Heart left ventricle (tissue), 16 donors: ENCODE results near the gene SLA2. TPM values are rescaled to one million over a fixed set of nuclear protein-coding genes. Genes with fewer than 3 reads are reported as not detected.

Experiments used
- ATAC-seq, 4 donors: fragments of 200-7000 bp; cut with Tn5 transposase; one replicate each; pipeline ENCODE4 v1.9.1; 2020 to 2022; ENCODE audit warnings: moderate library complexity in 4 of 4, mild to moderate bottlenecking in 3 of 4, moderate number of reproducible peaks in 1 of 4
- DNase-seq, 5 donors: peaks; one replicate each; pipeline ENCODE4 v3.0.0-alpha.2; 2020
- H3K27ac ChIP-seq, 12 donors: fragments of 200-600 bp; sonication (generic) in 4 of 12; one replicate each; pipeline versions ENCODE4 v1.5.0 to v1.8.0; 2016 to 2022; ENCODE audit warnings: mild to moderate bottlenecking in 2 of 12
- H3K27me3 ChIP-seq, 9 donors: fragments of 200-600 bp; sonication (generic) in 2 of 9; one replicate each; pipeline versions ENCODE4 v1.5.1 to v1.8.0; 2016 to 2022; ENCODE audit warnings: mild to moderate bottlenecking in 3 of 9
- H3K36me3 ChIP-seq, 9 donors: fragments of 200-600 bp; sonication (generic) in 2 of 9; one replicate each; pipeline versions ENCODE4 v1.5.0 to v1.8.0; 2018 to 2022; ENCODE audit warnings: mild to moderate bottlenecking in 2 of 9
- H3K4me1 ChIP-seq, 12 donors: fragments of 200-600 bp; sonication (generic) in 4 of 12; one replicate each; pipeline versions ENCODE4 v1.5.0 to v1.8.0; 2016 to 2022; ENCODE audit warnings: mild to moderate bottlenecking in 3 of 12
- H3K4me3 ChIP-seq, 12 donors: fragments of 200-600 bp; sonication (generic) in 4 of 12; one replicate each; pipeline versions ENCODE4 v1.5.0 to v1.8.0; 2017 to 2022; ENCODE audit warnings: mild to moderate bottlenecking in 9 of 12, moderate library complexity in 4 of 12
- H3K9me3 ChIP-seq, 12 donors: fragments of 200-600 bp; sonication (generic) in 4 of 12; one replicate each; pipeline versions ENCODE4 v1.5.0 to v1.8.0; 2016 to 2022; ENCODE audit warnings: mild to moderate bottlenecking in 1 of 12
- POLR2A ChIP-seq, 2 donors: fragments of 450-650 bp; IDR thresholded peaks; one replicate each; pipeline ENCODE4 v1.6.1; 2017; ENCODE audit warnings: antibody characterized with exemption in 2 of 2, mild to moderate bottlenecking in 2 of 2, moderate library complexity in 2 of 2
- WGBS, 4 donors: extraction: QIAGEN DNeasy Blood & Tissue Kit in 2 of 4; methylation state at CpG; one replicate each; pipeline versions ENCODE4 v1.1.5 to v1.1.7; 2013 to 2018; 5-methylcytosine and 5-hydroxymethylcytosine counted together
- intact Hi-C, 10 donors: fragments of 100-400 bp; cut with DNase I; formaldehyde crosslinking; loops; one replicate each; pipeline versions ENCODE4 v1.11.1 to v1.14.2; 2022
- polyA plus RNA-seq, 2 donors: library from polyadenylated mRNA; stranded (reverse); fragments of 200-250 nt; gene quantifications; one replicate each; pipeline ENCODE4 v1.2.3, GENCODE V29; 2013
- total RNA-seq, 9 donors: library from RNA; depleted of rRNA in 2 of 9; stranded (reverse); fragments of >200 nt in 2 of 9; fragmentation: NEBNext Ultra II Directional in 3 of 9; extraction: Animal tissue kit (Norgen Biotek cat#: 25700) in 3 of 9; gene quantifications; one replicate each; pipeline versions ENCODE4 v1.1.0 to v1.2.4, GENCODE V29; 2016 to 2023
- TF ChIP-seq, protein P1 (sequence below), 12 donors: fragments of 200-600 bp; sonication (generic) in 4 of 12; IDR thresholded peaks; one replicate each; pipeline versions ENCODE4 v1.5.0 to v1.8.0; 2018 to 2022; ENCODE audit warnings: antibody characterized with exemption in 12 of 12, mild to moderate bottlenecking in 5 of 12
- donor health status: ischemic (EF 13 %, LVEDD 7.1; RV severe dilation, severe dysfunction).
- donor health status: healthy with polysubstance abuse.
- donor health status: DM: no; HTN: yes; CAD: no.
- donor health status: DM: no; HTN: no; CAD: no.
- donor health status: ischemic (EF 25% LVEDD 6.9; RV normal size, moderate dysfunction).
- donor health status: ischemic (EF 25% LVEDD 5.7; RV mildly dilated, moderate dysfunction).
- donor health status: healthy.
- donor health status: DM: yes; HTN: yes; CAD: no.
- donor health status: ischemic (EF 35%, LVEDD 5.7; RV mildly dilated, moderate dysfunction).
- donor health status: nonischemic (EF 11% LVEDD 7.7; RV severe dilation, severe dysfunction).
- donor health status: DM: yes; HTN: yes; CAD: no.
- donor health status: PGD.
- donor health status: ischemic (EF 29% LVEDD 5.4; RV normal size, mild dysfunction).
- donor health status: nonischemic (EF 23%, LVEDD 6.1; RV moderate dilation, normal function).

The SLA2 gene
- total and polyA plus RNA-seq, 11 donors: 0.14 to 3.0 (median 0.36) TPM

DNA sequence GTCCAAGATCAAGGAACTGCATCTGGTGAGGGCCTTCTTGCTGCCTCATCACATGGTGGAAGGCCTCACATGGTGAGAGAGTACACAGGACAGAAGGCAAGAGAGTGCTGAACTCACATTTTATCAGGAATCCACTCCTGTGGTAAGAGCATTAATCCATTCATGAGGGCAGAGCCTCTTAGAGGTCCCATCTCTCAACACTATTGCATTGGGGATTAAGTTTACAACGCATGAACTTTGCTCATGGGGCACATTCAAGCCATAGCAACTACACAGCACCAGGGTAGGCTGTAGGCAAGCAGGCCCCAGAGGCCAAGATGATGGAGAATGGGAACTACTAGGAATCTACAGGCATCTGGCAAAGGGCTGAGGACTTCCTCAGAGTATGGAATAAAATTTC, 82.6 kb downstream of the SLA2 start:
- intact Hi-C loops: no loop called here
- WGBS, 4 donors: 90 to 94% (median 92%) methylated on average over 1 of the region's 1 CpG
- no peak for ATAC-seq

DNA sequence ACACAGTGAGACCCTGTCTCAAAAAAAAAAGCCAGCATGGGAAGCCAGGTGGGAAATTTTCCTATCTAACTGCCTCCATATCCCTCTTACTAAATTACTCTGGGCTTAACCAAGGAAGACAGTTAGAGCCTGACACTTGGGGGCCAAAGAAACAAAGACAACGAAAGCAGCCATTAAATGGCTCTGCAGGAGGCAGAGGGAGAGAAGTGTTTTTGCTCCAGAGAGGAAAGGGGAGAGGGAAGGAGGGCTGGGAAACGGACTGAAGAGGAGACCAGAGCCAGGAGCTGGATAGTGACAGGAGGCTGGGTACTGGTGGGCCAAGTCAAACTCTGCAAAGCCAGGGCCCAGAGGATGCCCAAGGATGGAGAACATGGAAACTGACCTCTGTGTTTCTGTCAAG, 83.3 kb downstream of the SLA2 start:
- no peaks in the 10 kb centered on the region for H3K27me3 ChIP-seq
- H3K27ac ChIP-seq: no peak overlapping the region
- intact Hi-C loops: no loop called here
- no peaks in the 10 kb centered on the region for H3K4me1 ChIP-seq
- ATAC-seq (no peak), DNase-seq (no peak)
- TF ChIP-seq, protein P1, sequence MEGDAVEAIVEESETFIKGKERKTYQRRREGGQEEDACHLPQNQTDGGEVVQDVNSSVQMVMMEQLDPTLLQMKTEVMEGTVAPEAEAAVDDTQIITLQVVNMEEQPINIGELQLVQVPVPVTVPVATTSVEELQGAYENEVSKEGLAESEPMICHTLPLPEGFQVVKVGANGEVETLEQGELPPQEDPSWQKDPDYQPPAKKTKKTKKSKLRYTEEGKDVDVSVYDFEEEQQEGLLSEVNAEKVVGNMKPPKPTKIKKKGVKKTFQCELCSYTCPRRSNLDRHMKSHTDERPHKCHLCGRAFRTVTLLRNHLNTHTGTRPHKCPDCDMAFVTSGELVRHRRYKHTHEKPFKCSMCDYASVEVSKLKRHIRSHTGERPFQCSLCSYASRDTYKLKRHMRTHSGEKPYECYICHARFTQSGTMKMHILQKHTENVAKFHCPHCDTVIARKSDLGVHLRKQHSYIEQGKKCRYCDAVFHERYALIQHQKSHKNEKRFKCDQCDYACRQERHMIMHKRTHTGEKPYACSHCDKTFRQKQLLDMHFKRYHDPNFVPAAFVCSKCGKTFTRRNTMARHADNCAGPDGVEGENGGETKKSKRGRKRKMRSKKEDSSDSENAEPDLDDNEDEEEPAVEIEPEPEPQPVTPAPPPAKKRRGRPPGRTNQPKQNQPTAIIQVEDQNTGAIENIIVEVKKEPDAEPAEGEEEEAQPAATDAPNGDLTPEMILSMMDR (IDR thresholded peaks at IDR 0.05): no peak
- TF ChIP-seq POLR2A (IDR thresholded peaks at IDR 0.05): no peak
- no peaks in the 10 kb centered on the region for H3K36me3 ChIP-seq
- peaks cover 0 to 12% (median 5%) of the 10 kb centered on the region in 12 donors for H3K9me3 ChIP-seq
- WGBS, 4 donors: 76 to 84% (median 82%) methylated on average over 2 of the region's 2 CpGs
- no peak overlapping the region for H3K4me3 ChIP-seq

More for the DNA sequence above, 82.6 kb downstream of the SLA2 start:
- Histone ChIP-seq H3K4me3 (no peak overlapping the region), H3K36me3 (no peaks in the 10 kb centered on the region), H3K27me3 (no peaks in the 10 kb centered on the region), H3K4me1 (no peaks in the 10 kb centered on the region), H3K9me3 (peaks cover 0 to 12% (median 5%) of the 10 kb centered on the region in 12 donors), H3K27ac (no peak overlapping the region)
- DNase-seq: no peak
- TF ChIP-seq, protein P1 (IDR thresholded peaks at IDR 0.05): no peak
- TF ChIP-seq POLR2A (IDR thresholded peaks at IDR 0.05): no peak

Other genes starting within 250 kb of the SLA2 start
- 1,000 to 10,000 TPM in 7 of 9 donors, 100 to 1,000 TPM in 2; 521 to 2,387 (median 1,751) TPM for gene MYL9, start 104.7 kb downstream of the SLA2 start, total RNA-seq
- gene MYL9, start 104.7 kb downstream of the SLA2 start, polyA plus RNA-seq: 1,000 to 10,000 TPM in 1 of 2 donors, 100 to 1,000 TPM in 1; 452 to 1,748 TPM
- gene TGIF2, start 72.6 kb downstream of the SLA2 start, total RNA-seq: 10 to 100 TPM in 3 of 9 donors, 1 to 10 TPM in 6; 4.5 to 14.9 (median 8.2) TPM
- gene TGIF2, start 72.6 kb downstream of the SLA2 start, polyA plus RNA-seq: 1 to 10 TPM; 2.1 to 5.4 TPM
- 10 to 100 TPM; 35.5 to 87.7 (median 63.1) TPM for gene RAB5IF, start 40.4 kb downstream of the SLA2 start, total RNA-seq
- 100 to 1,000 TPM in 1 of 2 donors, 10 to 100 TPM in 1; 58.1 to 101 TPM for gene RAB5IF, start 40.4 kb downstream of the SLA2 start, polyA plus RNA-seq
- gene NDRG3, start 99.9 kb upstream of the SLA2 start, total RNA-seq: 10 to 100 TPM; 17.3 to 34.8 (median 31.1) TPM
- gene NDRG3, start 99.9 kb upstream of the SLA2 start, polyA plus RNA-seq: 10 to 100 TPM; 21.1 to 22.2 TPM
- gene DSN1, start 127.6 kb upstream of the SLA2 start, total RNA-seq: 1 to 10 TPM; 3.7 to 6.2 (median 4.9) TPM
- 1 to 10 TPM; 3.2 to 7.0 TPM for gene DSN1, start 127.6 kb upstream of the SLA2 start, polyA plus RNA-seq
- not detected for gene TLDC2, start 229.9 kb upstream of the SLA2 start, total RNA-seq
- under 1 TPM in 1 of 2 donors, not detected in 1; 0.15 TPM for gene TLDC2, start 229.9 kb upstream of the SLA2 start, polyA plus RNA-seq